Activated CD8-positive, alpha-beta memory T cell treated with anti-CD3 and anti-CD28 coated beads for 1 hour (primary cell): ENCODE data around the gene RAD51B.

Source experiments
- DNase-seq, 2 donors: peaks; one replicate each; pipeline ENCODE4 v3.0.0-alpha.2; 2020; ENCODE audit warnings: low read depth in 1 of 2; ENCODE audit errors: extremely low read depth in 1 of 2

The RAD51B gene

GRCh38 chr14:68632054-68632895 is 812.7 kb downstream of the RAD51B start:
- no peak for DNase-seq

- DNase-seq = no peak
Measured at GRCh38 chr14:68633131-68633991, 813.8 kb downstream of the RAD51B start.

GRCh38 chr14:68634332-68634731 is 814.8 kb downstream of the RAD51B start:
- DNase-seq = no peak

GRCh38 chr14:68634874-68635595 is 815.5 kb downstream of the RAD51B start:
- DNase-seq = no peak

- no peak for DNase-seq
Measured at GRCh38 chr14:68636597-68636996, 817.0 kb downstream of the RAD51B start.

GRCh38 chr14:68637106-68638021 is 817.8 kb downstream of the RAD51B start:
- DNase-seq = no peak

- no peak for DNase-seq
Measured at GRCh38 chr14:68638141-68638999, 818.8 kb downstream of the RAD51B start.

- DNase-seq = no peak
Measured at GRCh38 chr14:68639000-68639757, 819.6 kb downstream of the RAD51B start.

- DNase-seq = no peak
Measured at GRCh38 chr14:68639758-68640574, 820.4 kb downstream of the RAD51B start.

- no peak for DNase-seq
Measured at GRCh38 chr14:68643673-68644072, 824.1 kb downstream of the RAD51B start.

GRCh38 chr14:68644101-68644500 is 824.5 kb downstream of the RAD51B start:
- DNase-seq = no peak

GRCh38 chr14:68645371-68645770 is 825.8 kb downstream of the RAD51B start:
- DNase-seq = no peak

GRCh38 chr14:68649476-68650189 is 830.1 kb downstream of the RAD51B start:
- no peak for DNase-seq

- no peak for DNase-seq
Measured at GRCh38 chr14:68650404-68650994, 830.9 kb downstream of the RAD51B start.

GRCh38 chr14:68651075-68651474 is 831.5 kb downstream of the RAD51B start:
- no peak for DNase-seq

- no peak for DNase-seq
Measured at GRCh38 chr14:68651652-68652432, 832.3 kb downstream of the RAD51B start.
